CD4-positive, alpha-beta memory T cell (primary cell): Measurements from ENCODE around the gene CDKAL1. TPM values are rescaled to one million over a fixed set of nuclear protein-coding genes. Genes with fewer than 3 reads are reported as not detected.
"Not testable (repeated sequence)": the region's sequence is repeated elsewhere in the genome, so short reads cannot be mapped to it uniquely, and the experiment has no call there.

Source experiments
- CTCF ChIA-PET: fragments of 350-600 bp; sonication (Branson Sonifier 250); formaldehyde crosslinking; loops from one replicate; lab custom pipeline; 2021; ENCODE audit warnings: inconsistent platforms; ENCODE audit not compliant: partially characterized antibody; lab: Charles Lee
- POLR2A ChIA-PET: fragments of 350-600 bp; sonication (Branson Sonifier 250); formaldehyde crosslinking; loops from one replicate; lab custom pipeline; 2021; ENCODE audit not compliant: partially characterized antibody; lab: Charles Lee
- DNase-seq, 5 donors: peaks; one replicate each; pipeline versions ENCODE4 v3.0.0 to v3.0.0-alpha.2; 2020 to 2022; ENCODE audit warnings: mixed read lengths in 1 of 5
- H3K27ac ChIP-seq: one replicate; pipeline ENCODE4 v1.7.0; 2013; ENCODE audit warnings: low read depth, low read length
- H3K27me3 ChIP-seq: 2 replicates; pipeline ENCODE4 v1.7.0; 2013; ENCODE audit warnings: mild to moderate bottlenecking, low read length, moderate library complexity; ENCODE audit not compliant: insufficient read depth
- H3K36me3 ChIP-seq: 2 replicates; pipeline ENCODE4 v1.7.0; 2013; ENCODE audit warnings: mild to moderate bottlenecking, low read length, moderate library complexity; ENCODE audit not compliant: insufficient read depth
- H3K4me1 ChIP-seq: 2 replicates; pipeline ENCODE4 v1.7.0; 2013; ENCODE audit warnings: mild to moderate bottlenecking, low read length, moderate library complexity; ENCODE audit not compliant: insufficient read depth
- H3K4me3 ChIP-seq, 2 donors: one replicate each; pipeline ENCODE4 v1.7.0; 2013; ENCODE audit warnings: low read length in 2 of 2, mild to moderate bottlenecking in 1 of 2
- H3K9me3 ChIP-seq, 2 donors: one replicate each; pipeline ENCODE4 v1.7.0; 2013; ENCODE audit warnings: low read length in 2 of 2, control low read depth in 1 of 2; ENCODE audit not compliant: control insufficient read depth in 1 of 2
- H3K27ac Mint-ChIP-seq, 7 donors: one replicate each; pipeline ENCODE4 v1.8.0; 2020 to 2021; ENCODE audit warnings: mixed read lengths in 7 of 7, mild to moderate bottlenecking in 6 of 7, inconsistent platforms in 3 of 7, moderate library complexity in 3 of 7
- H3K27me3 Mint-ChIP-seq, 2 donors: one replicate each; pipeline ENCODE4 v1.8.0; 2020 to 2021; ENCODE audit warnings: mixed read lengths in 2 of 2
- H3K36me3 Mint-ChIP-seq, 2 donors: one replicate each; pipeline ENCODE4 v1.8.0; 2020 to 2021; ENCODE audit warnings: mixed read lengths in 2 of 2, inconsistent platforms in 1 of 2, mild to moderate bottlenecking in 1 of 2
- H3K4me1 Mint-ChIP-seq, 4 donors: one replicate each; pipeline ENCODE4 v1.8.0; 2020 to 2021; ENCODE audit warnings: mixed read lengths in 4 of 4, mild to moderate bottlenecking in 1 of 4
- H3K4me3 Mint-ChIP-seq, 8 donors: one replicate each; pipeline ENCODE4 v1.8.0; 2020 to 2021; ENCODE audit warnings: mixed read lengths in 8 of 8, mild to moderate bottlenecking in 7 of 8, moderate library complexity in 6 of 8, inconsistent platforms in 3 of 8
- H3K9me3 Mint-ChIP-seq, 8 donors: one replicate each; pipeline ENCODE4 v1.8.0; 2020 to 2021; ENCODE audit warnings: mixed read lengths in 8 of 8, mild to moderate bottlenecking in 5 of 8, inconsistent platforms in 3 of 8, moderate library complexity in 1 of 8
- intact Hi-C: fragments of 100-400 bp; cut with micrococcal nuclease; formaldehyde crosslinking; loops from one replicate; pipeline ENCODE4 v1.15.1; 2023
- polyA plus RNA-seq, 2 donors: library from polyadenylated mRNA; unstranded; fragments of 300-500 nt; fragmentation: Illumina TruSeq; gene quantifications; one replicate each; pipeline ENCODE4 v1.2.3, GENCODE V29; 2021
- total RNA-seq, 2 experiments: library from RNA; stranded (reverse); gene quantifications; one replicate each; pipeline ENCODE4 v1.2.3, GENCODE V29; 2021

Gene CDKAL1
- total and polyA plus RNA-seq, 4 experiments from 2014 or later = 22.3 to 41.8 (median 26.8) TPM

DNA sequence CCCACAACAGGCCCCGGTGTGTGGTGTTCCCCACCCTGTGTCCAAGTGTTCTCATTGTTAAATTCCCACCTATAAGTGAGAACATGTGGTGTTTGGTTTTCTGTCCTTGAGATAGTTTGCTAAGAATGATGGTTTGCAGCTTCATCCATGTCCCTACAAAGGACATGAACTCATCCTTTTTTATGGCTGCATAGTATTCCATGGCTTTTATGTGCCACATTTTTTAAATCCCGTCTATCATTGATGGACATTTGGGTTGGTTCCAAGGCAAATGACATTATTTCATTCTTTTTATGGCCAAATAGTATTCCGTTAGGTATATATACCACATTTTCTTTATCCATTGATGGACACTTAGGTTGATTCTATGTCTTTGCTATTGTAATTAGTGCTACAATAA lies 186.9 kb downstream of the CDKAL1 start:
- H3K27me3 ChIP-seq, DNase-seq, H3K4me3 ChIP-seq, POLR2A ChIA-PET, H3K9me3 Mint-ChIP-seq, H3K36me3 ChIP-seq, H3K4me1 ChIP-seq, H3K27me3 Mint-ChIP-seq, intact Hi-C loops, H3K9me3 ChIP-seq, H3K27ac ChIP-seq, H3K4me3 Mint-ChIP-seq, H3K27ac Mint-ChIP-seq, CTCF ChIA-PET: not testable (repeated sequence)
- peaks cover 11 to 30% of the 10 kb centered on the region in 2 donors for H3K36me3 Mint-ChIP-seq
- H3K4me1 Mint-ChIP-seq = peaks cover 6 to 24% (median 10%) of the 10 kb centered on the region in 4 donors

GRCh38 chr6:20722455-20722854 lies 188.2 kb downstream of the CDKAL1 start:
- ChIA-PET CTCF (no interaction called here), POLR2A (no interaction called here)
- Histone ChIP-seq H3K4me3 (no peak overlapping the region), H3K36me3 (no peaks in the 10 kb centered on the region), H3K27ac (no peak overlapping the region), H3K9me3 (no peaks in the 10 kb centered on the region), H3K4me1 (no peaks in the 10 kb centered on the region), H3K27me3 (no peaks in the 10 kb centered on the region)
- Mint-ChIP-seq H3K4me1 (peaks cover 6 to 24% (median 10%) of the 10 kb centered on the region in 4 donors), H3K9me3 (peaks cover 0 to 6% (median 0%) of the 10 kb centered on the region in 8 donors), H3K36me3 (peaks cover 12 to 30% of the 10 kb centered on the region in 2 donors), H3K27ac (no peak overlapping the region), H3K27me3 (no peaks in the 10 kb centered on the region), H3K4me3 (no peak overlapping the region)
- intact Hi-C loops = no loop called here
- no peak for DNase-seq

GRCh38 chr6:20723236-20723635 lies 189.0 kb downstream of the CDKAL1 start:
- Histone ChIP-seq H3K27me3 (no peaks in the 10 kb centered on the region), H3K4me1 (no peaks in the 10 kb centered on the region), H3K9me3 (no peaks in the 10 kb centered on the region), H3K36me3 (no peaks in the 10 kb centered on the region), H3K27ac (no peak overlapping the region), H3K4me3 (no peak overlapping the region)
- intact Hi-C loops = no loop called here
- Mint-ChIP-seq H3K27me3 (no peaks in the 10 kb centered on the region), H3K27ac (no peak overlapping the region), H3K4me3 (no peak overlapping the region), H3K36me3 (peaks cover 12 to 30% of the 10 kb centered on the region in 2 donors), H3K9me3 (peaks cover 0 to 6% (median 0%) of the 10 kb centered on the region in 8 donors), H3K4me1 (peaks cover 5 to 17% (median 9%) of the 10 kb centered on the region in 4 donors)
- ChIA-PET POLR2A (no interaction called here), CTCF (no interaction called here)
- no peak for DNase-seq

GRCh38 chr6:20724443-20725190 lies 190.4 kb downstream of the CDKAL1 start:
- Histone ChIP-seq H3K4me1 (no peaks in the 10 kb centered on the region), H3K36me3 (no peaks in the 10 kb centered on the region), H3K9me3 (no peaks in the 10 kb centered on the region), H3K4me3 (no peak overlapping the region), H3K27ac (no peak overlapping the region), H3K27me3 (no peaks in the 10 kb centered on the region)
- ChIA-PET POLR2A (no interaction called here), CTCF (no interaction called here)
- peaks cover 0 to 6% (median 0%) of the 10 kb centered on the region in 8 donors for H3K9me3 Mint-ChIP-seq
- no peaks in the 10 kb centered on the region for H3K27me3 Mint-ChIP-seq
- no peak overlapping the region for H3K27ac Mint-ChIP-seq
- H3K4me1 Mint-ChIP-seq = peaks cover 3 to 11% (median 7%) of the 10 kb centered on the region in 4 donors
- intact Hi-C loops = no loop called here
- no peak overlapping the region for H3K4me3 Mint-ChIP-seq
- H3K36me3 Mint-ChIP-seq = peaks cover 12 to 30% of the 10 kb centered on the region in 2 donors
- DNase-seq = no peak

DNA sequence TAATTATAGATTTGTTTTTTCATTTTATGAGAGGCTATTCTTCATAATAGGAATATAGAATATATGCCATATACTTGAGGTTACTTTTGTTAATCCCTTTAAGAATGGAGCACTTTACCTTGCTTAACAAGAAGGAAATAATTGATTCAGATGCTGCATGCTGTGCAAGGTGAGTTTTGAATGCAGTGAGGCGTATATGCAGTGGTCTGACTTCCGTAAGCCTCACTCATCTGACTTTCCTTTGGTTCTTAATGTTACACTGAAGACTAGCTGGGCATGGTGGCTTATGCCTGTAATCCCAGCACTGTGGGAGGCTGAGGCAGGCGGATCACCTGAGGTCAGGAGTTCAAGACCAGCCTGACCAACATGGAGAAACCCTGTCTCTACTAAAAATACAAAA lies 191.0 kb downstream of the CDKAL1 start:
- DNase-seq, CTCF ChIA-PET, H3K9me3 ChIP-seq, POLR2A ChIA-PET, H3K9me3 Mint-ChIP-seq, H3K27me3 ChIP-seq, H3K4me3 ChIP-seq, H3K4me1 ChIP-seq, H3K27ac ChIP-seq, H3K27me3 Mint-ChIP-seq, H3K4me3 Mint-ChIP-seq, H3K36me3 ChIP-seq, intact Hi-C loops: not testable (repeated sequence)
- Mint-ChIP-seq H3K4me1 (peaks cover 3 to 10% (median 4%) of the 10 kb centered on the region in 4 donors), H3K27ac (peak overlapping the region in 1 of 7 donors; percentile 62), H3K36me3 (peaks cover 12 to 28% of the 10 kb centered on the region in 2 donors)

GRCh38 chr6:20729086-20729485 lies 194.8 kb downstream of the CDKAL1 start:
- peaks cover 7 to 22% of the 10 kb centered on the region in 2 donors for H3K36me3 Mint-ChIP-seq
- peaks cover 0 to 9% (median 3%) of the 10 kb centered on the region in 4 donors for H3K4me1 Mint-ChIP-seq
- ChIA-PET CTCF (no interaction called here), POLR2A (no interaction called here)
- no peak for DNase-seq
- Histone ChIP-seq H3K9me3 (no peaks in the 10 kb centered on the region), H3K27ac (no peak overlapping the region), H3K27me3 (no peaks in the 10 kb centered on the region), H3K4me3 (no peak overlapping the region), H3K36me3 (no peaks in the 10 kb centered on the region), H3K4me1 (no peaks in the 10 kb centered on the region)
- intact Hi-C loops = no loop called here
- H3K9me3 Mint-ChIP-seq = peaks cover 0 to 2% (median 0%) of the 10 kb centered on the region in 8 donors
- no peak overlapping the region for H3K27ac Mint-ChIP-seq
- H3K27me3 Mint-ChIP-seq = no peaks in the 10 kb centered on the region
- H3K4me3 Mint-ChIP-seq = no peak overlapping the region

DNA sequence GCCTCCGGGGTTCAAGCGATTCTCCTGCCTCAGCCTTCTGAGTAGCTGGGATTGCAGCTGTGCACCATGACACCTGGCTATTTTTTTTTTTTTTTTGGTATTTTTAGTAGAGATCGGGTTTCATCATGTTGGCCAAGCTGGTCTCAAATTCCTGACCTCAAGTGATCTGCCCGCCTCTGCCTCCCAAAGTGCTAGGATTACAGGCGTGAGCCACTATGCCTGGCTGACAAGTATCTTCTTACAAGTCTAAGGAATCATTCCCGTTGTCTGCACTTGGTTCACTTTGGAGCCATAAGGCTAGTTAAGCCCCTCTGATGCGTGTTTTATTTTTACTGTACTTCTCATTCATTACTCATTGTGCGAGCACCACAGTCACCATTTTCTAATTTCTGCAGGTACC lies 198.1 kb downstream of the CDKAL1 start:
- H3K27me3 ChIP-seq, H3K27ac Mint-ChIP-seq, H3K4me3 ChIP-seq, H3K4me1 ChIP-seq, H3K9me3 ChIP-seq, H3K36me3 ChIP-seq, POLR2A ChIA-PET, DNase-seq, H3K9me3 Mint-ChIP-seq, intact Hi-C loops, H3K27ac ChIP-seq, CTCF ChIA-PET, H3K27me3 Mint-ChIP-seq: not testable (repeated sequence)
- H3K36me3 Mint-ChIP-seq = peaks cover 4 to 23% of the 10 kb centered on the region in 2 donors
- peak overlapping the region in 1 of 8 donors; percentile 36 for H3K4me3 Mint-ChIP-seq
- peaks cover 0 to 11% (median 5%) of the 10 kb centered on the region in 4 donors for H3K4me1 Mint-ChIP-seq
